H1 (cell line): ENCODE data around the gene VIPR1. TPM values are rescaled to one million over a fixed set of nuclear protein-coding genes. Genes with fewer than 3 reads are reported as not detected.

ENCODE experiments used
- CTCF ChIA-PET: fragments of 300-600 bp; sonication (Branson Sonifier 250); formaldehyde crosslinking; loops from one replicate; lab custom pipeline; 2021; ENCODE audit not compliant: partially characterized antibody; lab: Charles Lee
- POLR2A ChIA-PET: fragments of 300-600 bp; sonication (Branson Sonifier 250); formaldehyde crosslinking; loops from one replicate; lab custom pipeline; 2021; ENCODE audit warnings: inconsistent platforms; ENCODE audit not compliant: partially characterized antibody; lab: Charles Lee
- DNase-seq, 2 experiments: peaks; one replicate each; pipeline versions ENCODE4 v3.0.0 to v3.0.0-alpha.2; 2010 to 2022; ENCODE audit warnings: low spot score in 2 of 2, low read depth in 1 of 2, mixed read lengths in 1 of 2
- FAIRE-seq: peaks from 2 replicates; lab custom pipeline; 2011; peaks lifted over from hg19 to GRCh38; lab: Jason Lieb, UNC
- H2AFZ ChIP-seq: 2 replicates; pipeline ENCODE4 v1.8.1; 2012; ENCODE audit warnings: low read length, inconsistent platforms
- H2AK5ac ChIP-seq: 2 replicates; pipeline ENCODE4 v1.6.1; 2013; ENCODE audit warnings: low read depth, low read length
- H2BK120ac ChIP-seq: replicated peaks from 2 replicates; pipeline ENCODE3; 2013; ENCODE audit warnings: low read depth, low read length, inconsistent platforms
- H2BK12ac ChIP-seq: 2 replicates; pipeline ENCODE4 v1.6.1; 2013; ENCODE audit warnings: low read depth, low read length
- H2BK15ac ChIP-seq: 2 replicates; pipeline ENCODE4 v1.6.1; 2013; ENCODE audit warnings: low read length
- H2BK20ac ChIP-seq: 2 replicates; pipeline ENCODE4 v1.6.1; 2013; ENCODE audit warnings: low read length
- H2BK5ac ChIP-seq: 2 replicates; pipeline ENCODE4 v1.6.1; 2013; ENCODE audit warnings: low read depth, low read length
- H3K14ac ChIP-seq: 2 replicates; pipeline ENCODE4 v1.6.1; 2013; ENCODE audit warnings: inconsistent platforms; ENCODE audit not compliant: insufficient read length
- H3K18ac ChIP-seq: 2 replicates; pipeline ENCODE4 v1.6.1; 2013; ENCODE audit warnings: low read length; ENCODE audit errors: extremely low read depth
- H3K23ac ChIP-seq: 2 replicates; pipeline ENCODE4 v1.6.1; 2013; ENCODE audit warnings: inconsistent platforms; ENCODE audit not compliant: insufficient read length
- H3K23me2 ChIP-seq: 2 replicates; pipeline ENCODE4 v1.6.1; 2013; ENCODE audit warnings: low read depth, low read length
- H3K27ac ChIP-seq: 2 replicates; pipeline ENCODE4 v1.6.1; 2011; ENCODE audit warnings: low read depth, low read length, inconsistent platforms
- H3K27me3 ChIP-seq, 4 experiments: replicated peaks in 1 of 4; 1 replicate in 1 of 4; 2 replicates in 3 of 4; pipeline versions ENCODE4 v1.6.1 to v1.8.1; 2011 to 2013; ENCODE audit warnings: low read length in 3 of 4, mild to moderate bottlenecking in 3 of 4, inconsistent platforms in 2 of 4, mixed read lengths in 2 of 4, moderate library complexity in 1 of 4; ENCODE audit not compliant: control insufficient read depth in 3 of 4, insufficient read depth in 3 of 4; ENCODE audit errors: extremely low read depth in 1 of 4
- H3K36me3 ChIP-seq, 4 experiments: 2 replicates each; pipeline versions ENCODE4 v1.6.1 to v1.8.1; 2011 to 2013; ENCODE audit warnings: mild to moderate bottlenecking in 4 of 4, low read length in 3 of 4, moderate library complexity in 2 of 4, control low read depth in 1 of 4, inconsistent platforms in 1 of 4; ENCODE audit not compliant: insufficient read depth in 4 of 4, control insufficient read depth in 2 of 4
- H3K4ac ChIP-seq: replicated peaks from 2 replicates; pipeline ENCODE3; 2013; ENCODE audit warnings: low read length, low read depth, mixed read lengths, inconsistent platforms; ENCODE audit not compliant: insufficient read length
- H3K4me1 ChIP-seq, 4 experiments: replicated peaks in 1 of 4; 1 replicate in 1 of 4; 2 replicates in 3 of 4; pipeline versions ENCODE4 v1.6.1 to v1.8.1; 2011 to 2013; ENCODE audit warnings: low read length in 3 of 4, inconsistent platforms in 2 of 4, mixed read lengths in 1 of 4; ENCODE audit not compliant: insufficient read depth in 4 of 4, control insufficient read depth in 3 of 4
- H3K4me2 ChIP-seq, 2 experiments: 2 replicates each; pipeline versions ENCODE4 v1.6.1 to v1.8.1; 2011 to 2013; ENCODE audit warnings: low read depth in 2 of 2, low read length in 2 of 2, control low read depth in 1 of 2, inconsistent platforms in 1 of 2, mild to moderate bottlenecking in 1 of 2; ENCODE audit not compliant: insufficient read depth in 1 of 2
- H3K4me3 ChIP-seq, 4 experiments: fragments of 200-600, 300-600 bp in 1 of 4; sonication (generic), shearing (Covaris generic), sonication (Bioruptor Twin) in 1 of 4; 2 replicates each; pipeline versions ENCODE4 v1.5.1 to v1.8.1; 2011 to 2016; ENCODE audit warnings: low read length in 4 of 4, low read depth in 3 of 4, control low read depth in 2 of 4, inconsistent platforms in 2 of 4, mild to moderate bottlenecking in 2 of 4, mixed read lengths in 1 of 4, moderate library complexity in 1 of 4; ENCODE audit not compliant: insufficient read depth in 2 of 4; ENCODE audit errors: extremely low read depth in 1 of 4
- H3K56ac ChIP-seq: replicated peaks from 2 replicates; pipeline ENCODE3; 2013; ENCODE audit warnings: low read depth, mild to moderate bottlenecking, mixed read lengths, low read length, inconsistent platforms; ENCODE audit not compliant: insufficient read length
- H3K79me1 ChIP-seq: 2 replicates; pipeline ENCODE4 v1.6.1; 2013; ENCODE audit warnings: low read depth, low read length, control low read depth
- H3K79me2 ChIP-seq, 2 experiments: 2 replicates each; pipeline versions ENCODE4 v1.6.1 to v1.8.1; 2012 to 2013; ENCODE audit warnings: low read length in 2 of 2, mild to moderate bottlenecking in 2 of 2, inconsistent platforms in 1 of 2; ENCODE audit not compliant: insufficient read depth in 2 of 2, control insufficient read depth in 1 of 2
- H3K9ac ChIP-seq, 4 experiments: replicated peaks in 1 of 4; 1 replicate in 1 of 4; 2 replicates in 3 of 4; pipeline versions ENCODE4 v1.6.1 to v1.8.1; 2011 to 2013; ENCODE audit warnings: low read depth in 3 of 4, low read length in 3 of 4, control low read depth in 2 of 4, mild to moderate bottlenecking in 2 of 4, moderate library complexity in 2 of 4, inconsistent platforms in 1 of 4; ENCODE audit errors: extremely low read depth in 1 of 4
- H3K9me3 ChIP-seq, 2 experiments: 2 replicates each; pipeline versions ENCODE4 v1.6.1 to v1.8.1; 2012 to 2013; ENCODE audit warnings: mild to moderate bottlenecking in 2 of 2, moderate library complexity in 2 of 2, control low read depth in 1 of 2, inconsistent platforms in 1 of 2, low read depth in 1 of 2, low read length in 1 of 2, mixed read lengths in 1 of 2; ENCODE audit not compliant: insufficient read depth in 2 of 2
- H4K20me1 ChIP-seq, 2 experiments: replicated peaks in 1 of 2; 2 replicates each; pipeline versions ENCODE3 to v1.8.1; 2011 to 2013; ENCODE audit warnings: inconsistent platforms in 2 of 2, low read length in 2 of 2, mild to moderate bottlenecking in 1 of 2; ENCODE audit not compliant: insufficient read depth in 2 of 2, control insufficient read depth in 1 of 2
- H4K5ac ChIP-seq: 2 replicates; pipeline ENCODE4 v1.6.1; 2013; ENCODE audit warnings: low read length, low read depth, mixed read lengths, inconsistent platforms; ENCODE audit not compliant: insufficient read length
- H4K8ac ChIP-seq: 2 replicates; pipeline ENCODE4 v1.8.0; 2013; ENCODE audit warnings: mild to moderate bottlenecking, moderate library complexity, low read length, inconsistent platforms; ENCODE audit not compliant: insufficient read depth; ENCODE audit errors: extremely low read depth
- H4K91ac ChIP-seq: replicated peaks from 2 replicates; pipeline ENCODE3; 2013; ENCODE audit warnings: low read length, mixed read lengths, inconsistent platforms; ENCODE audit not compliant: insufficient read length
- NANOG ChIP-seq: IDR thresholded peaks from 2 replicates; pipeline ENCODE4 v1.6.1; 2011; ENCODE audit warnings: low read length, low read depth, mild to moderate bottlenecking, inconsistent platforms; ENCODE audit not compliant: insufficient read depth, poor library complexity, severe bottlenecking
- RNF2 ChIP-seq: fragments of 200-900, 300-1000 bp; sonication (generic); IDR thresholded peaks from 2 replicates; pipeline ENCODE4 v1.7.1; 2016; ENCODE audit warnings: borderline replicate concordance, low read depth, mild to moderate bottlenecking, antibody characterized with exemption, low read length; ENCODE audit not compliant: poor library complexity, severe bottlenecking; ENCODE audit errors: missing control alignments
- SIN3A ChIP-seq, 2 experiments: IDR thresholded peaks in 1 of 2; conservative IDR thresholded peaks in 1 of 2; 2 replicates each; pipeline ENCODE4 v1.6.1; 2011 to 2012; ENCODE audit warnings: low read length in 2 of 2, improper control_type of control experiment in 1 of 2, low read depth in 1 of 2, mild to moderate bottlenecking in 1 of 2
- SIX5 ChIP-seq: IDR thresholded peaks from 2 replicates; pipeline ENCODE4 v1.6.1; 2011; ENCODE audit warnings: mild to moderate bottlenecking, low read depth, low read length
- YY1 ChIP-seq: IDR thresholded peaks from 2 replicates; pipeline ENCODE4 v1.6.1; 2011; ENCODE audit warnings: low read depth, mild to moderate bottlenecking, low read length
- WGBS, 2 experiments: shearing (Covaris generic) in 1 of 2; methylation state at CpG; one replicate each; pipeline versions ENCODE4 v1.1.6 to v1.1.7; 2013 to 2015; ENCODE audit warnings: low lambda C conversion rate in 2 of 2, mixed read lengths in 2 of 2, inconsistent platforms in 1 of 2, low coverage in 1 of 2, missing lambda C conversion rate in 1 of 2; ENCODE audit not compliant: insufficient replicate concordance in 2 of 2, insufficient coverage in 1 of 2, insufficient read length in 1 of 2; ENCODE audit errors: extremely low coverage in 1 of 2, missing lambda C conversion rate in 1 of 2; 5-methylcytosine and 5-hydroxymethylcytosine counted together
- polyA plus RNA-seq, 7 experiments: library from polyadenylated mRNA; depleted of rRNA in 3 of 7; stranded (reverse) in 5 of 7; unstranded in 2 of 7; fragments of >200 nt in 5 of 7; fragments of 200-250 nt in 2 of 7; gene quantifications; 1 replicate in 5 of 7; 2 replicates in 1 of 7; 4 replicates in 1 of 7; pipeline versions ENCODE4 v1.2.1 to v1.2.3, GENCODE V29; 2011 to 2013; ENCODE audit warnings: missing spikeins in 2 of 7, mixed read lengths in 2 of 7
- total RNA-seq: library from RNA; stranded (reverse); fragmentation: NEBNext Ultra II Directional; extraction: Animal tissue kit (Norgen Biotek cat#: 25700); gene quantifications from 2 replicates; pipeline ENCODE4 v1.2.1, GENCODE V29; 2021

VIPR1 gene
- total and polyA plus RNA-seq, 2 of the 8 experiments (the other 6 are each of a cell fraction or from before 2014, with no cell fraction given) = 7.8 to 10.1 TPM

DNA sequence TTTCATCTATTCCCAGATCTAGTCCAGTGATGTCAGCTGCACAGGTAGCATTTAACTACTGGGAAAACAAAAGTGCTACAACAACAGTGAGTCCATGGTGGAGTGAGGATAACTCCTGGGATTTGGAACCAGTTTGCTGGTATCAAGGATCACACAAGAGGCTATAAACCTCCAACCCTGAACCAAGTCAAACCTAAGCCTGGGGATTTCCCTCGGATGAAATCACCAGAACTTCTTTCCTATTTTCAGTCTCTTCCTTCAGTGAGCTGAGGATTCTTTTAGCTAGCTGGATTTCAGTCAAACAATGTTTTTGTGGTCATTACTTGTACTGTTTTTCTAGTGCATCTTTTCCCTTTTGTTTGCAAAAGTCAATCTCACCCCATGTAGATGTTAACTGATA, 47.8 kb downstream of the VIPR1 start:
- H2AFZ ChIP-seq = no peak overlapping the region
- H3K79me1 ChIP-seq = no peaks in the 10 kb centered on the region; the same call in 1 of the 2 replicates
- H3K4me2 ChIP-seq = no peak overlapping the region
- H2BK120ac ChIP-seq = no peak overlapping the region
- no peak overlapping the region for H2AK5ac ChIP-seq
- no peaks in the 10 kb centered on the region for H3K79me2 ChIP-seq
- TF ChIP-seq SIX5 = no peak
- no peak for TF ChIP-seq YY1
- no peak for TF ChIP-seq NANOG
- TF ChIP-seq RNF2 = no peak
- no peak for TF ChIP-seq SIN3A (conservative IDR thresholded peaks at IDR 0.05 in 1 of 2, IDR thresholded peaks at IDR 0.05 in 1 of 2; ENCODE audit: low read depth in 1 of 2, low read length in 2 of 2)
- no peak for DNase-seq
- WGBS, 2 experiments = 81% methylated on average over 1 of the region's 1 CpG; no CpG with 5 or more reads in 1 of the 2 experiments
- H3K27ac ChIP-seq = no peak overlapping the region
- H3K56ac ChIP-seq = no peak overlapping the region
- H3K23me2 ChIP-seq = no peaks in the 10 kb centered on the region
- H2BK5ac ChIP-seq = no peak overlapping the region
- H3K14ac ChIP-seq = no peak overlapping the region
- FAIRE-seq = no peak
- H2BK12ac ChIP-seq = no peak overlapping the region
- H4K20me1 ChIP-seq = peaks cover 0 to 2% of the 10 kb centered on the region in 2 experiments
- no peak overlapping the region for H4K91ac ChIP-seq
- H3K18ac ChIP-seq = no peak overlapping the region
- H3K9me3 ChIP-seq = no peaks in the 10 kb centered on the region
- H3K23ac ChIP-seq = no peak overlapping the region
- H3K9ac ChIP-seq = no peak overlapping the region
- CTCF ChIA-PET = interaction anchor here (0.9 to 23.9 kb wide), 11 partner anchors 10 to 320 kb away, joined by 3 to 458 read pairs (median 10); partner anchors contain the start of gene VIPR1
- H4K8ac ChIP-seq = no peak overlapping the region
- H3K4me1 ChIP-seq = no peaks in the 10 kb centered on the region
- POLR2A ChIA-PET = interaction anchor here (3.4 kb wide), 1 partner anchor 12 kb away, joined by 8 read pairs; no protein-coding TSS in a partner anchor
- no peak overlapping the region for H2BK15ac ChIP-seq
- no peak overlapping the region for H2BK20ac ChIP-seq
- no peak overlapping the region for H3K4ac ChIP-seq
- no peak overlapping the region for H4K5ac ChIP-seq
- no peaks in the 10 kb centered on the region for H3K27me3 ChIP-seq
- no peak overlapping the region for H3K4me3 ChIP-seq
- peaks cover under 1 to 41% (median 22%) of the 10 kb centered on the region in 4 experiments; a peak in 7 of 8 replicates for H3K36me3 ChIP-seq
